Stimulated activated CD8-positive, alpha-beta memory T cell treated with anti-CD3 and anti-CD28 coated beads, Interleukin-2, amount 100 ng/mL, for 48 hours (primary cell): Measurements from ENCODE around the gene BEST2.
A peak's percentile ranks its signal among the peaks of the same experiment; 100 is the strongest.

ENCODE experiments used
- DNase-seq, 2 donors: peaks; one replicate each; pipeline ENCODE4 v3.0.0-alpha.2; 2020; ENCODE audit warnings: low read depth in 2 of 2

BEST2 gene

DNA sequence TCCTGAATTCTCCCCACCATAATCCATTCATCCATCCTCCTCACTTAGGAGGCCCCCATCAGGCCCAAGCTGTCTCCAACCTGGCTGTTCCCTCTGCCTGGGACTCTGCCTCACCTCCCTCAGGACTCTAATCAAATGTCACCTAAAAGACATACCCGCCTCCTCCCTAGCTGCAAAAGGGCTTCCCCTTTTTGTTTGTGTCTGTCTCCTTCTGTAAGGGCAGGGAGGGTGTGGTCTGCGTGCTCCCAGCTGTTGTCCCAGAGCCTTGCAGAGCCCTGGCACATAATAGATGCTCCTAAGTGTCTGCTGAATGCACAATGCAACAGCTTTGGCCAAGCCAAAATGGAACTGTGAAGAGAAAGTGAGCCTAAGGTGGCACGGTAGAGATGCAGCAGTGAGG, 21.5 kb upstream of the BEST2 start:
- no peak for DNase-seq

DNA sequence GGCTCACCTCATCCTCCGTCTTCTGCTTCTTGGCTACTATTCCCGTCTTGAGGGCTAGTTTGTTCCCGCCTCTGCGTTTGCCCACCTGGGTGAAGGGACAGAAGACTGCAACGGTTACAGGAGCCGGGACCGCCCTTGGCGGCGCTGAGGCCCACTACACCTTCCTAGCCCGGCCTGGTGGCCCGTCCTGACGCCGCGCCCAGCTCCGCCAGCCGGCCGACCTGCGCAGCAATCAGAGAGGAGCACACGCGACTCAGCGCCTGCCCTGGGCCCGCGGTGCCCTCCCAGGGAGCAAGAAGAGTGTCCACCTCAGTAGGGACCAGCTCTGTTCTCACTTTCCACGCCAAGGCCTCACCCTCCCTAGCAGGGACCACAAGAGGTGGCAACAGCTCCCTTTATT, 20.3 kb upstream of the BEST2 start:
- no peak for DNase-seq

DNA sequence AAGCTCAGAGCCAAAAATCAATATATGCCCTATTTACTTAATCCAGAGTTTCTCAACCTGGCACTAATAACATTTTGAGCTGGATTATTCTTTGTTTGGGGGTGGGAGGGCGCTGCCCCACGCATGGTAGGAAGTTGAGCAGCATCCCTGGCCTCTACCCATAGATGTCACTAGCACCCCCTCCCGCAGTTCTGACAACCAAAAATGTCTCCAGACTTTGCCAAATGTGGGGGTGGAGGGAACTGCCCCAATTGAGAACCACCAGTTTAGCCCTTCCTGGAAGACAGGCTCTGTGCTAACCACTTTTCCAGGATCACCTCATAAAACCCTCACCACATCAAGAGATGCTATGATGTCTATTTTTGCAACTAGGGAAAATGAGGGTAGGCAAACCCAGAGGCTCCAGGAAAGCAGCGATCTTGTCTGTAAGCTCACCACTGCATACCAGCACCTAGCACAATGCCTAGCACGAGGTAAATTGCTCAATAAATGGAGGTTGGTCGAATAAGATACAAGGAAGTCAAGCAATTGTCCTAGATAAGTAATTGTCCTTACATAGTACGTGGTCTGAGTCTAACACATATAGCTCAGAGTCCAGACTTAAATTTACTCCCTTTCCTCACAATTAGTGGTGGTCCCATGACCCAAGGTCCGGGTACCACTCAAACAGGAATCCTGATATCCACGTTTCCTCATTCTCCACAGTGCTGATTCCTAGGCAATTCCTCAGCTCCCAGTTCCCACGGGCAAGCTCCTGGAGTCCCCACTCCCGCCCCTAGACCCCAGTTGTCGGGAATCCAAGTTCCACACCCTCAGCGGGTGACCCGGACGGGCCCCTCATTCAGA, 18.0 kb upstream of the BEST2 start:
- peak in 1 of 2 donors; percentile 35 for DNase-seq

DNA sequence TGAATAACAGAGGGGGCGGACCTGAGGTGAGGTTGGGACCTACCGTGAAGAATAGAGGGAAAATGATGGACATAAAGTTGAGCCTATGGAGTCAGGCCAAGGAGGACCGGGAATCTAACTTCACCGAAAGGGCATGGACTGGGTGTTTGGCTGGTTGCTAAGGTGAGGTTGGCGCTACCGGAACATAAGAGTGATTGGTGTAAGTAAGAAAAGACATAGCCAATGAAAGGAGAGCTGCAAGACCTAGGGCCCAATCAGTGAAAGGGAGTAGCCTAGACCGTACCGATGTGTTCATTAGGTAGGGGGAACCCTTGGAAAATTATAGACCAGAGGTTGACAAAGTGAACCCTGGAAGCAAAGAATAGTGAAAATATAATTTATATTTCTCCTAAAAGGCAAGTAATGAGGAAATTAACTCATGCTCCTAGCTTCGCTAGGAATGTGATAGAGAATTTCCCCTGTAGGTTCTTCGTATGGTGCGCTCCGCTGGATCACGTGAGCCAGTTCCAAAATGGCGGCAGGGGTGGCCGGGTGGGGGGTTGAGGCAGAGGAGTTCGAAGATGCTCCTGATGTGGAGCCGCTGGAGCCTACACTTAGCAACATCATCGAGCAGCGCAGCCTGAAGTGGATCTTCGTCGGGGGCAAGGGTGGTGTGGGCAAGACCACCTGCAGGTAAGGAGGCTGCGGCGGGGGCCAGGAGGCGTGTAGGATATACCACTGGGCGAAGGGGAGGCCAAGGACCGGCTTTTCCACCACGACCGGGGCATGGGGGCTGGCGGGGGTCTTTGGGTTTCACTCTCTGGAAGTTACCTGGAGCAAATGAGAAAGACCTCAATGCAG, 14.4 kb upstream of the BEST2 start, which contains the start of gene GET3:
Gene GET3 (plus strand): TSS at position 503 of the 840 bp plus-strand sequence. CDS start 9 bp downstream, at position 512.
- peak; percentile 63 to 65 for DNase-seq

DNA sequence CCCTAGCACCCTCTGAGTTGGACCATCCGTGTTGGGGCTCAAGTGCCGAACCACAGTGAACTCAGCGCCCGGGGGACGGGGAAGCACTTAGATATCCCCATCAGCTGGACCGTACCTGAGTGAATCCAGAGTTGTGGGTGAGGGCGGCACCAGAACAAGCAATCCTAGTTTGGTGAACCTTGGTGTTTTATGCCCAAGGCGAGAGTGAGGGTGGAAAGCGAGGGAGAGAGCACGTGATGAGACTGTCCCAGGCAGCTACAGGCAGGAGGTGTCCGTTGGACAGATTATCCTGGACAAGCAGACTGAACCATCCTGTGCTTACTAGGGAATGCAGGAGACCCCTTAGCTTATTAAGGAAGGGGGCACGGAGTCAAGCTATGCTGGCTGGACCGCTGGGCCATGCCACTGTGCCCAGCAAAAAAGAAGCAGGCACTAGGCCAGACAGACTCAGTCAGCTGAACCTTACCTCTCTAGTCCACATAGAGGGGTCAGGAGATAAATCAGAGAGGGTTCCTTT, 13.7 kb upstream of the BEST2 start:
- no peak for DNase-seq

DNA sequence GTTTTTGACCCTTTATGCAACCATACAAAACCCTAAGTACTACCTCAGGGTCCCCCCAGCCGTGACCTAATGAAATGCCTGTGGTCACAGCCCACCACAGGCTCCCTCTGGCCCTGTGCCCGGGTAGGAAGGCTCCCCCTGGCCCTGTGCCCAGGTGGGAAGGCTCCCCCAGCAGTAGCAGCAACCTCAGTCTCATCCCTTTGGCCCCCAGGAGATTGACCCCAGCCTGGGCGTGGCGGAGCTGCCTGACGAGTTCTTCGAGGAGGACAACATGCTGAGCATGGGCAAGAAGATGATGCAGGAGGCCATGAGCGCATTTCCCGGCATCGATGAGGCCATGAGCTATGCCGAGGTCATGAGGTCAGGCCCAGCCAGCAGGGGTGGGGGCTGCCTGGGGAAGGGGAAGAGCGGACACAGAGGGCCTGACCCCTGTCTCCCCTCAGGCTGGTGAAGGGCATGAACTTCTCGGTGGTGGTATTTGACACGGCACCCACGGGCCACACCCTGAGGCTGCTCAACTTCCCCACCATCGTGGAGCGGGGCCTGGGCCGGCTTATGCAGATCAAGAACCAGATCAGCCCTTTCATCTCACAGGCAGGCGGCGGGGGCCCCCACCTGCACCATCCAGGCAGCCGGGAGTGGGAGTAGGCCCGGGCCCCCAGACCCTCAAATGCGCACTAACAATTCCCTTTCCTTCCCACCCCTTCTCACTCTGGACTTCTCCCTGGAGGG, 6.3 kb upstream of the BEST2 start:
- no peak for DNase-seq

DNA sequence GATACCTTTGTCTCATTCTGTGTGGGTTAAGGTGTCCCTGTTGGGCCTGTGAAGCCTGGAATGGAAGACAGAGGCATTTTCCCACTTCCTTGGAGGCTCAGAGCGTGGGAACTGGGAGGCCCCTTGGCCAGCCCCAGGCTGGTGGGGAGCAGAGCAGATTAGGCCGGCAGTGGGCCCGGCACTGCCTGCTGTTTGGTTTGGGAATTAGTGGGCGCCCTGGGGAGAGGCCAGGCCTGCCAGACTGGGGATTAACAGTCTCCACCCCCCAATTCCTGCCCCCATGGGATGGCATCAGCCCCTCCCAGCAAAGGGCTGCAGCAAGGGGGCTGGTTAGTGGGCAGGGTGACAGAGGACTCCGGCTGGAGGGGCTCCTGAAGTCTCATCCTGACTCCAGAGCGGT, 3.1 kb upstream of the BEST2 start:
- DNase-seq = no peak

DNA sequence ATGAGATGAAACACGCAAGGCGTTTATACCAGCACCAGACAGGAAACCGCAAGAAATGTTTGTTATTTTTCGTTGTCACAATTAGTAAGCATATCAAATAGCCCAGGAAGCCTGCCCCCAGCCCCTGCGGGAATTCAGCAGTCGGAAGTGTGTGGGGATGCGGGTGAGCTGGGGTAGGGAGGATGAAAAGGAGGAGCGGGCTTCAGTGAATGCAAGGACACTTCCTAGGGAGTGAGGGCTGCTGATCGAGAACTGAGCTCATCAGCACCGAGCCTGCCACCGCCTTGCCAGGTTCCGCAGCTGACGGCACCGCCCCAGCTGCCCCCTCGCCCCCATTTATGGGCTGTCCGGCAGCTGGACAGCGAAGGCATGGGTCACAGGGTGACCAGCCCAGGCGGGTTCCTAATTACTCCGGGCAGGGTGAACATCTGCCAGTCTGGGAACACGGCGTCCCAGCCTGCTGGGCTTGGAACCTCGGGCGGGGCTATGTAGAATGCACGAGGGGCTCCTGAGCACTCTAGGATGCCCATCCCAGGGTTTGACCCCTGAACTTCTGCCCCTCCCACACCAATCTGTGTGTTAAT, 1.6 kb upstream of the BEST2 start:
- no peak for DNase-seq

DNA sequence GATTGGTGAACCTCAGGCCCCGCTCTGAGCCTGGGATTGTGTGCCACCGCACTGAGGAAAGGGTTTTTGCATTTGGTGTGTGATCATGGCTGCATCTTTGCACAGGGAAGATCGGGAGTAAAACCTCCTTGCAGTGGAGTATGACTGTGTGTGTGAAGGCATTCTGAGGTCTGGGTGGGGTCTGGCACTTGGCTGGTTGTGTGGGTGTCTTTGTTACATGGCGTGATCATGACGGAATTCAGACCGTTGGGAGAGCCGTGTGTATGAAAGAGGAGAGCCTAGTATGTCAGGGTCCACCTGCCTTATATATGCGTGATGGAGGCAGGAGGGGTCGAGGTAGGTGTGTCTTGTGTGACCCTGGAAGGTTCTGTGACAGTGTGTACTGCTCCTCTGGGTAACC, 740 bp upstream of the BEST2 start:
- DNase-seq = no peak

DNA sequence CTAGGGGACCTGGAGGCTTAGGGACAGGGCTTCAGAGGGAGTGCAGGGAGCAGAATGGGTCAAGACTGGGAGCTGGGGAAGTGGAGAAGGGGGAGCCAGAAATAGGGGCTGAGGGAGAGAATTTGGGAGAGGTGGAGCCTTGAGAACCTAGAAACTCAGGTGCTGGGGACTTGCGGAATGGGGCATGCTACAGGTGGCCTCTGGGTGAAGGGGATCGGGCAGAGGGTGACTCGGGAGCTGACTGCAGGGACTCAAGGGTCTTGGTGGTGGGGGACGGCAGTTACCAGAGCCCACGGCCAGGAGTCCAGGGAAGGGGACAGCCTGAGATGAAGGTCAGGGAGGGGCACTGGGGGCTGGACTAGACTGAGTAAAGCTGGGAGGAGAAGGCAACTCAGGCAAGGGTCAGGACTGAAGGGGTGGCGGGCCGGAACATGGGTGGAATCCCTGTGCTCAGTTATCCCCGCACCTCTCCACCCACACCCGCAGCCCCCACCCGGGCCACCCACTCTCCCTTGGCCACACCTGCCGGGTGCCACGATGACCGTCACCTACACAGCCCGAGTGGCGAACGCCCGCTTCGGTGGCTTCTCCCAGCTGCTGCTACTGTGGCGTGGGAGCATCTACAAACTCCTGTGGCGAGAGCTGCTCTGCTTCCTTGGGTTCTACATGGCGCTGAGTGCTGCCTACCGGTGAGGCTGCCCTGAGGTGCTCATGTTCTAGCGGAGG, 628 bp downstream of the BEST2 start:
- no peak for DNase-seq

DNA sequence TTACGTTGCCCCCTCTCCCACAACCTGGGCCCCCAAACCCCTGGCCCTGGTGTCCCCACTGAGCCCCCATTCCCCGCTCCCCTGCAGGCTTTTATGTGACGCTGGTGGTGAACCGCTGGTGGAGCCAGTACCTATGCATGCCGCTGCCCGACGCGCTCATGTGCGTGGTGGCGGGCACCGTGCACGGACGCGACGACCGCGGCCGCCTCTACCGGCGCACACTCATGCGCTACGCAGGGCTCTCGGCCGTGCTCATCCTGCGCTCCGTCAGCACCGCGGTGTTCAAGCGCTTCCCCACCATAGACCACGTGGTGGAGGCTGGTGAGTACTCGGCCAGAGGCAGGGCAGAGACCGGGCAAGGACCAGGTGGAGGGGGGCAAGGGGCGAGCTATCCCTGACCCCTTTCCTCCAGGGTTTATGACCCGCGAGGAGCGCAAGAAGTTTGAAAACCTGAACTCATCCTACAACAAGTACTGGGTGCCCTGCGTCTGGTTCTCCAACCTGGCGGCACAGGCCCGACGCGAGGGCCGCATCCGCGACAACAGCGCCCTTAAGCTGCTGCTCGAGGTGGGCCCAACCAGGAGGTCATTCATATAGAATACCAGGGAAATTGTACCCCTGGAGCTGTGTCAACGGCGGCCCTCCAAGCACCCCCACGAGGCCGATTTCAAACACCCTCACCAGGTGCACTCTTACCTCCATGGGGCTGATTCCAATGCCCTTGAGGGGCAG, 3.0 kb downstream of the BEST2 start:
- no peak for DNase-seq

DNA sequence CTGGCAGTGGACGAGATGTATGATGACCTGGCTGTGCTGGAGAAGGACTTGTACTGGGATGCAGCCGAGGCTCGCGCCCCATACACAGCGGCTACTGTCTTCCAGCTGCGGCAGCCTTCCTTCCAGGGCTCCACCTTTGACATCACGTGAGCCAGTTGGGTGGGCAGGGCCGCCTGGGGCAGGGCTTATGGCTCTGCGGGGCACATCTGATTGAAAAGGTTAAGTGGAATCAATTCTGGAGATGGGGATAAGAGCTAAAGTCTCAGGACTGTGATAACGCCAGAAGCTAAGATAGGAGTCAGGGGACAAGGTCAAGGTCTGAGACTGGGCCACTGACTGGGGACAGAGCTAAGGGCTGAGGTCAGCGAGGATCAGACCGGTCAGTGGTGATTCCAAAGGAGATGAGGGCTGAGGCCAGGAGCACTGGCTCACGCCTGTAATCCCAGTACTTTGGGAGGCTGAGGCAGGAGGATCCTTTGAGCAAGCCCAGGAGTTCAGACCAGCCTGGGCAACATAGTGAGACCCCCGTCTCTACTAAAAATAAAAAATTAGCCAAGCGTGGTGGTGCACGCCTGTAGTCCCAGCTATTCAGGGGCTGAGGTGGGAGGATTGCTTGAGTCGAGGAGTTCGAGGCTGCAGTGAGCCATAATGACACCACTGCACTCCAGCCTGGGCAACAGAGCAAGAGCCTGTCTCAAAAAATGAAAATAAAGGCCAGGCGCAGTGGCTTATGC, 4.7 kb downstream of the BEST2 start:
- DNase-seq = no peak

DNA sequence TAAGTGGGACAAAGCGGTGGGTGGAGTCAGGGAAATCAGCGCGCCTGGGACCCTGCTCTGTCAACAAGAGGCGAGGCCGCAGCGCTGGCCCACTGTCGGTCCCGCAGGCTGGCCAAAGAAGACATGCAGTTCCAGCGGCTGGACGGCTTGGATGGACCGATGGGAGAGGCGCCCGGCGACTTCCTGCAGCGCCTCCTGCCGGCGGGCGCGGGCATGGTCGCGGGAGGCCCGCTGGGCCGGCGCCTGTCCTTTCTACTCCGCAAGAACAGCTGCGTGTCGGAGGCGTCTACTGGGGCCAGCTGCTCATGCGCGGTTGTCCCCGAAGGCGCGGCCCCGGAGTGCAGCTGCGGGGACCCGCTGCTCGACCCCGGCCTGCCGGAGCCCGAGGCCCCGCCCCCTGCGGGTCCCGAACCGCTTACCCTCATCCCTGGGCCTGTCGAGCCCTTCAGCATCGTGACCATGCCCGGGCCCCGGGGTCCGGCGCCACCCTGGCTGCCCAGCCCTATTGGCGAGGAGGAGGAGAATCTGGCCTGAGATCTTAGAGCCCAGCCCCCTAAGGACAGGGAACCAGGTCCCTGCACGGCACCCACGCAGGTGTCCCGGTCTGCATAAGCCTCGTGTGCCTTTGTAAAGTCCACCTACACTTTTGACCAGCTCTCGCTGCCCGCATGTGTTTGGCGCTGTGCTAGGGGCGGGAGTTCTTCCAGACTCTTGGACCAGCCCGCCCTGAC, 6.1 kb downstream of the BEST2 start:
- DNase-seq = peak; percentile 55 to 59

DNA sequence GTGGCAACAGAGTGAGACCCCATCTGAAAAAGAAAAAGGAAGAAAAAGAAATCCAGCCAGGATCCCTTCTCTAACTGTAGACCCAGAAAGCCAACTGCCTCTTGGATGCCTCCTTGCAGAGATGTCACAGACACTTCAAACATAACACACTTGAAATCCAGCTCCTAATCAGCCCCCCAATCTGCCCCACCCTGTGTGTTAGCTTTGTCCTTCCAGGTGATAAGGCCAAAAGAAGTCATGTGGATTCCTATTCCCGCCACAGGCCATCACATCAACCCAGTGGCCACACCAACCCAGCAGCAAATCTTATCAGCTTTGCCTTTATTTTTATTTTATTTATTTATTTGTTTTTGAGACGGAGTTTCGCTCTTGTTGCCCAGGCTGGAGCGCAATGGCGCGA, 8.1 kb downstream of the BEST2 start:
- DNase-seq = no peak

DNA sequence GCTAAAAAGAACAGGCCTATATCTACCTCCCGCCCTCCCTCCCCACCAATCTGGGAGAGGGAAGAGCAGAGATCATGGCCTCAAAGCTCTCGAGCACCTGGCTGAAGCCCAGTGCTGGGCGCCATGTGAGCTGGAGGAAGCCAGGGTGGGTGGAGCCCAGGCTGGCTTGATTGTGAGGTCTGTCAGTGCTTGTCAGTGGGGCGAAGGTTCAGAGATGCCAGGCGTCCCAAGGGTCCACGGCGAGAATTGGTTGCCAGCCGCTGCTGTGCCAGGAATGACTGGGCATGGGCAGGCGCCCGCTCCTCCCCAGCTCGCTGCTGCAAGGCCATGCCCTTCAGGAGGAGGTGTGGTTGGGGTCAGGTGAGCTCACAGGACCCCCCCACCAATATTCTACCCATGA, 11.5 kb downstream of the BEST2 start:
- DNase-seq = no peak

DNA sequence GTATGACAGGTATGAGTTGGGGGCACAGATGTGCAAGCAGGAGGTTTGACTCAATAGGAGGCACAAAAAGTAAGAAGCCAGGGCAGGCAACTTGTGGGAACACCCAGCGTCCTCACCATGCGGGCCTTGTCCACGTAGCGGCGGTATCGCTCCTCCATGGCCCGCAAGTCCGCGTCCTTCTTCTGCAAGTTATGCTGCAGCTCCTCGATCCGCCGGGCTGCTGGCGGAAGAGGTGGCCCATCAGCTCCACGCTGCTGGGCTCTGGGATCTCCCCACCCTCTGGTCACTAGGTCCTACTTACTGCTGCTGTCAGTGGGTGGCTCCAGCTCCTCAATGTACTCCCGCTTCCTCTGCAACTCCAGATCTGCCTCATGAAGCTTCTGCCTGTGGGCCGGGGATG, 13.1 kb downstream of the BEST2 start:
- DNase-seq = no peak

DNA sequence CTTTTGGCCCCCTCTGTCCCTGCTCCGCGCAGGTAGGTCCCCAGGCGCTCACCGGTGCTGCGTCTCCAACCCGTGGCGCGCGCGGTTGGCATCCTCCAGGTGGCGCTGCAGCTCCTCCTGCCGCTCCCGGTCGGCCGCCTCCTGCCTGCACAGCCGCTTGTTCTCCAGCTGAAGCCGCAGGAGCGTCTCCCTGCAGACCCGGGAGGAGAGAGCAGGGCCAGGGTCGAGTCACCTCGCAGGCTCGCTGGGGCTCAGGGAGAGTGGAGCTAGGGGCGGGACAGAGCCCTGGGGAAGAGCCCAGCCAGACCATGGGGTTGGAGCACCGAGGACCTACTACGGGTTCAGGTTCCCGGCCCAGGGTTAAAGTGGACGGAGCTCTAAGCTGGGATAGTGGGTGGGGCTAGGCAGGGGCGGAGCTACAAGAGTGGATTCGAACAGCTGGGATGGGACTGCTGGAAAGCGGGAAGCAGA, 14.5 kb downstream of the BEST2 start:
- DNase-seq = peak; percentile 67 to 78

DNA sequence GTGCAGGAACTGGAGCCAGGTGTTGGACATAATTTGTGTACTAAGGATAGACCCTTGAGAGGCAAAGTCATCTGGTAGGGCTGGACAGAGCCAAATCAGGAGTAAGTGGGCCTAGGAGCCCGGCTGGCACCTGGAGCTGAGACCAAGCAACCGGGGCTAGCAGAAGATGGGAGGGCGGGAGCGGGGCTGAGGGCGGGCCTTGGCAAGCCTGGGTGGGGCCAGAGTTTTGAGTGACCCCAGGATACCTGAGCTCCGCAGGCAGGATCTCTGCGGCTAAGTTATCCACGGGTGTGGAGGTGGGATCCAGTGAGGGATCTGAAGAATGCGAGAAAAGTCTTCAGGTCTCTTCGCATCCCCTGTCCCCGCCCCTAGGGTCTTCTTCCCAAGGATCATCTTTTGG, 15.6 kb downstream of the BEST2 start:
- no peak for DNase-seq

DNA sequence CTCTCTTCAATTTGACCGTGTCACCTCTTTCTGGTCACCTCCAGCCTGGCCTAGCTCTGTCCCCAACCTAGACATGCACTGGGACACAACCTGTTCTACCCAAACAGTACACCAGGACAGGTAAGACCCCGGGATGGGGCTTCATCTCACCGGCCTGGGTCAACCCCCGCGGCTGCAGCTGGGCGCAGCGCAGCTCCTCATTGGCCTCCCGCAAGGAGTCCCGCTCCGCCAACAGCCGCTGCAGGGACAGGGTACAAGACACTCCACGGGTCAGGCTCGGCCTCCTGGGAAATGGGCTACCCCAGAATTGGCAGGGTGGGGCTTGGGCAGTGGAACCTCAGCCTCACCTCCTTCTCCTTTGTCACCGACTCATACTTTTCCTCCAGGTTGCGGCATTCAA, 16.1 kb downstream of the BEST2 start:
- no peak for DNase-seq
